Measurements from ENCODE around the gene TNKS1BP1.

TNKS1BP1 gene

GRCh38 chr11:57278721-57279095 is 46.0 kb downstream of the TNKS1BP1 start:
- CTCF ChIA-PET: interaction anchor here (1.1 to 2.0 kb wide), 5 partner anchors 9 to 438 kb away, joined by 3 to 5 read pairs (median 3); no protein-coding TSS in a partner anchor
- TF ChIP-seq CTCF (IDR thresholded peaks at IDR 0.05; ENCODE audit: control extremely low read depth, extremely low read depth, low read depth, missing control alignments): no peak
- POLR2A ChIA-PET: no interaction called here
- no peak for DNase-seq (ENCODE audit: extremely low spot score)

- ChIA-PET POLR2A (no interaction called here), CTCF (interaction anchor here (1.1 to 2.0 kb wide), 7 partner anchors 8 to 438 kb away, joined by 3 to 8 read pairs (median 3); no protein-coding TSS in a partner anchor)
- peak; percentile 79 for TF ChIP-seq CTCF (IDR thresholded peaks at IDR 0.05; ENCODE audit: control extremely low read depth, extremely low read depth, low read depth, missing control alignments)
- DNase-seq (ENCODE audit: extremely low spot score): peak; percentile 56
Observed at GRCh38 chr11:57277845-57278720, 46.7 kb downstream of the TNKS1BP1 start.

- TF ChIP-seq CTCF (IDR thresholded peaks at IDR 0.05; ENCODE audit: control extremely low read depth, extremely low read depth, low read depth, missing control alignments): no peak
- no peak for DNase-seq (ENCODE audit: extremely low spot score)
- CTCF ChIA-PET: interaction anchor here (1.2 to 1.9 kb wide), 7 partner anchors 9 to 436 kb away, joined by 3 to 8 read pairs (median 3); no protein-coding TSS in a partner anchor
- POLR2A ChIA-PET: no interaction called here
Observed at GRCh38 chr11:57276971-57277675, 47.6 kb downstream of the TNKS1BP1 start.

- ChIA-PET CTCF (interaction anchor here (1.2 to 4.9 kb wide), 6 partner anchors 9 to 435 kb away, joined by 3 to 18 read pairs (median 4); no protein-coding TSS in a partner anchor), POLR2A (no interaction called here)
- no peak for DNase-seq (ENCODE audit: extremely low spot score)
- TF ChIP-seq CTCF (IDR thresholded peaks at IDR 0.05; ENCODE audit: control extremely low read depth, extremely low read depth, low read depth, missing control alignments): no peak
Observed at GRCh38 chr11:57276169-57276970, 48.4 kb downstream of the TNKS1BP1 start.

GRCh38 chr11:57275582-57275981 is 49.2 kb downstream of the TNKS1BP1 start:
- DNase-seq (ENCODE audit: extremely low spot score): no peak
- POLR2A ChIA-PET: no interaction called here
- CTCF ChIA-PET: interaction anchor here (1.9 to 4.9 kb wide), 2 partner anchors 10 to 26 kb away, joined by 6 to 18 read pairs; no protein-coding TSS in a partner anchor
- TF ChIP-seq CTCF (IDR thresholded peaks at IDR 0.05; ENCODE audit: control extremely low read depth, extremely low read depth, low read depth, missing control alignments): no peak
